Cardiac muscle cell (in vitro differentiated cells and primary cell): ENCODE results near the gene PITPNC1. TPM values are rescaled to one million over a fixed set of nuclear protein-coding genes. Genes with fewer than 3 reads are reported as not detected.

Experiments
- DNase-seq, 2 donors: peaks; one replicate each; pipeline versions ENCODE4 v3.0.0 to v3.0.0-alpha.2; 2010 to 2017; ENCODE audit warnings: low read depth in 1 of 2, low spot score in 1 of 2
- H3K27ac ChIP-seq: fragments of 200-600 bp; sonication (generic); 2 replicates; pipeline ENCODE4 v1.5.1; 2016
- H3K27me3 ChIP-seq: fragments of 200-600 bp; sonication (generic); 2 replicates; pipeline ENCODE4 v1.6.0; 2016; ENCODE audit warnings: control low read depth
- H3K36me3 ChIP-seq: fragments of 200-600 bp; sonication (generic); 2 replicates; pipeline ENCODE4 v1.5.1; 2016; ENCODE audit warnings: control low read depth
- H3K4me1 ChIP-seq: fragments of 200-600 bp; sonication (generic); 2 replicates; pipeline ENCODE4 v1.8.1; 2017; ENCODE audit warnings: low read depth, mild to moderate bottlenecking, mixed run types
- H3K4me3 ChIP-seq: fragments of 200-600 bp; sonication (generic); 2 replicates; pipeline ENCODE4 v1.5.1; 2016; ENCODE audit warnings: mild to moderate bottlenecking
- H3K9me3 ChIP-seq: fragments of 200-600 bp; sonication (generic); 2 replicates; pipeline ENCODE4 v1.5.1; 2017; ENCODE audit warnings: low read depth, mild to moderate bottlenecking, control low read depth
- CTCF ChIP-seq: IDR thresholded peaks from 2 replicates; pipeline ENCODE4 v1.5.1; 2012; ENCODE audit warnings: low read depth, mild to moderate bottlenecking, low read length
- polyA plus RNA-seq: library from polyadenylated mRNA; unstranded; fragments of >200 nt; fragmentation: Nextera tagmentation; extraction: Ambion mirVana; gene quantifications from 2 replicates; pipeline ENCODE4 v1.2.1, GENCODE V29; 2016
- total RNA-seq: library from RNA; depleted of rRNA; stranded (reverse); fragments of >200 nt; gene quantifications from 2 replicates; pipeline ENCODE4 v1.2.3, GENCODE V29; 2016

PITPNC1 gene
- total and polyA plus RNA-seq, 2 experiments from 2014 or later = 4.8 to 5.7 TPM

GRCh38 chr17:67359960-67360791 lies 16.9 kb upstream of the PITPNC1 start:
- H3K4me1 ChIP-seq = peaks cover 16% of the 10 kb centered on the region
- peak; percentile 31 for TF ChIP-seq CTCF
- no peak overlapping the region for H3K27ac ChIP-seq
- peak; percentile 39 to 46 for DNase-seq
- peaks cover 12% of the 10 kb centered on the region for H3K36me3 ChIP-seq
- no peaks in the 10 kb centered on the region for H3K27me3 ChIP-seq
- no peaks in the 10 kb centered on the region for H3K9me3 ChIP-seq
- no peak overlapping the region for H3K4me3 ChIP-seq

- H3K27ac ChIP-seq = peak overlapping the region; percentile 14
- no peak for DNase-seq
- peaks cover 8% of the 10 kb centered on the region for H3K36me3 ChIP-seq
- TF ChIP-seq CTCF = no peak
- H3K9me3 ChIP-seq = no peaks in the 10 kb centered on the region
- H3K27me3 ChIP-seq = no peaks in the 10 kb centered on the region
- H3K4me1 ChIP-seq = peaks cover 19% of the 10 kb centered on the region
- H3K4me3 ChIP-seq = no peak overlapping the region
These were observed 16.2 kb upstream of the PITPNC1 start for GRCh38 chr17:67360880-67361279.

- Histone ChIP-seq H3K4me1 (peaks cover 22% of the 10 kb centered on the region), H3K36me3 (peaks cover 2% of the 10 kb centered on the region), H3K4me3 (no peak overlapping the region), H3K9me3 (no peaks in the 10 kb centered on the region), H3K27ac (peak overlapping the region; percentile 29), H3K27me3 (no peaks in the 10 kb centered on the region)
- no peak for DNase-seq
- TF ChIP-seq CTCF = no peak
These were observed 14.9 kb upstream of the PITPNC1 start for GRCh38 chr17:67362173-67362572.

GRCh38 chr17:67364847-67365737 lies 12.0 kb upstream of the PITPNC1 start:
- H3K27me3 ChIP-seq = no peaks in the 10 kb centered on the region
- no peak for DNase-seq
- peaks cover 17% of the 10 kb centered on the region for H3K4me1 ChIP-seq
- no peaks in the 10 kb centered on the region for H3K36me3 ChIP-seq
- peak overlapping the region; percentile 95 for H3K4me3 ChIP-seq
- no peaks in the 10 kb centered on the region for H3K9me3 ChIP-seq
- TF ChIP-seq CTCF = no peak
- H3K27ac ChIP-seq = peak overlapping the region; percentile 87

GRCh38 chr17:67365738-67366192 lies 11.3 kb upstream of the PITPNC1 start:
- Histone ChIP-seq H3K27ac (peak overlapping the region; percentile 87), H3K4me1 (peaks cover 17% of the 10 kb centered on the region), H3K27me3 (no peaks in the 10 kb centered on the region), H3K4me3 (peak overlapping the region; percentile 95), H3K36me3 (no peaks in the 10 kb centered on the region), H3K9me3 (no peaks in the 10 kb centered on the region)
- TF ChIP-seq CTCF = no peak
- peak in 1 of 2 donors; percentile 69 for DNase-seq
